HG02852 (cell line): Measurements from ENCODE around the gene PCDHB4.
"Not testable (repeated sequence)": the region's sequence is repeated elsewhere in the genome, so short reads cannot be mapped to it uniquely, and the experiment has no call there.

Experiments used
- ATAC-seq: cut with Tn5 transposase; IDR thresholded peaks from one replicate; pipeline ENCODE4 v1.9.1; 2021; ENCODE audit warnings: mild to moderate bottlenecking, moderate library complexity; ENCODE audit not compliant: unreplicated experiment

The PCDHB4 gene

GRCh38 chr5:141149812-141150211 is 28.2 kb downstream of the PCDHB4 start, which contains the start of gene PCDHB6:
PCDHB6 (plus strand) TSS chr5:141150057; CDS start chr5:141150258, 201 bp downstream.
- ATAC-seq: no peak

GRCh38 chr5:141150224-141150992 is 28.8 kb downstream of the PCDHB4 start:
- ATAC-seq: no peak

GRCh38 chr5:141150993-141151325 is 29.3 kb downstream of the PCDHB4 start:
- no peak for ATAC-seq

- not testable (repeated sequence) for ATAC-seq
Measured at GRCh38 chr5:141151632-141152031, 30.0 kb downstream of the PCDHB4 start.

GRCh38 chr5:141152096-141152495 is 30.5 kb downstream of the PCDHB4 start:
- not testable (repeated sequence) for ATAC-seq

GRCh38 chr5:141155540-141156374 is 34.1 kb downstream of the PCDHB4 start:
- no peak for ATAC-seq

GRCh38 chr5:141157356-141157755 is 35.7 kb downstream of the PCDHB4 start:
- ATAC-seq: not testable (repeated sequence)

GRCh38 chr5:141157901-141158300 is 36.3 kb downstream of the PCDHB4 start:
- ATAC-seq: not testable (repeated sequence)

- no peak for ATAC-seq
Measured at GRCh38 chr5:141172381-141173204, 51.0 kb downstream of the PCDHB4 start, which contains the start of gene PCDHB7. PCDHB7 (plus strand) TSS chr5:141172644; CDS start chr5:141172836, 192 bp downstream.

GRCh38 chr5:141174291-141175104 is 52.9 kb downstream of the PCDHB4 start:
- not testable (repeated sequence) for ATAC-seq
